H9 (cell line): ENCODE measurements around the gene PLPP2. TPM values are rescaled to one million over a fixed set of nuclear protein-coding genes. Genes with fewer than 3 reads are reported as not detected.

ENCODE experiments used
- DNase-seq: peaks from one replicate; pipeline ENCODE4 v3.0.0-alpha.2; 2017
- H2AFZ ChIP-seq: one replicate; pipeline ENCODE4 v1.6.1; 2013; ENCODE audit warnings: mild to moderate bottlenecking, low read length, control low read depth, moderate library complexity
- H2AK5ac ChIP-seq: 2 replicates; pipeline ENCODE4 v1.6.1; 2013; ENCODE audit warnings: low read length, control low read depth, mixed read lengths; ENCODE audit not compliant: insufficient read length
- H2BK120ac ChIP-seq: one replicate; pipeline ENCODE4 v1.6.1; 2013; ENCODE audit warnings: low read depth, mild to moderate bottlenecking, low read length, control low read depth, inconsistent platforms; ENCODE audit not compliant: poor library complexity, severe bottlenecking
- H2BK12ac ChIP-seq: 2 replicates; pipeline ENCODE4 v1.6.1; 2013; ENCODE audit warnings: low read length, control low read depth, mixed read lengths, low read depth; ENCODE audit not compliant: insufficient read length
- H2BK15ac ChIP-seq: 2 replicates; pipeline ENCODE4 v1.6.1; 2013; ENCODE audit warnings: low read depth, low read length, control low read depth
- H2BK20ac ChIP-seq: one replicate; pipeline ENCODE4 v1.6.1; 2013; ENCODE audit warnings: low read depth, mild to moderate bottlenecking, low read length, control low read depth, inconsistent platforms; ENCODE audit not compliant: poor library complexity, severe bottlenecking
- H2BK5ac ChIP-seq: 2 replicates; pipeline ENCODE4 v1.6.1; 2013; ENCODE audit warnings: low read length, control low read depth, mixed read lengths; ENCODE audit not compliant: insufficient read length
- H3K14ac ChIP-seq: 2 replicates; pipeline ENCODE4 v1.6.1; 2013; ENCODE audit warnings: low read length, control low read depth; ENCODE audit not compliant: insufficient read depth
- H3K18ac ChIP-seq: 2 replicates; pipeline ENCODE4 v1.6.1; 2013; ENCODE audit warnings: low read depth, mild to moderate bottlenecking, mixed read lengths, low read length, control low read depth; ENCODE audit not compliant: insufficient read length
- H3K23ac ChIP-seq: 2 replicates; pipeline ENCODE4 v1.6.1; 2013; ENCODE audit warnings: low read length, control low read depth, mixed read lengths, low read depth; ENCODE audit not compliant: insufficient read length
- H3K23me2 ChIP-seq: 2 replicates; pipeline ENCODE4 v1.6.1; 2013; ENCODE audit warnings: low read depth, mild to moderate bottlenecking, mixed read lengths, low read length, control low read depth; ENCODE audit not compliant: insufficient read length, poor library complexity, severe bottlenecking
- H3K27ac ChIP-seq: 2 replicates; pipeline ENCODE4 v1.5.1; 2013; ENCODE audit warnings: low read length, control low read depth, mixed read lengths, low read depth; ENCODE audit not compliant: insufficient read length
- H3K27me3 ChIP-seq: 2 replicates; pipeline ENCODE4 v1.6.1; 2013; ENCODE audit warnings: low read length, control low read depth, inconsistent platforms; ENCODE audit not compliant: insufficient read depth
- H3K4ac ChIP-seq: 2 replicates; pipeline ENCODE4 v1.6.1; 2013; ENCODE audit warnings: low read depth, mild to moderate bottlenecking, control low read depth, inconsistent platforms, low read length, moderate library complexity
- H3K4me1 ChIP-seq: 2 replicates; pipeline ENCODE4 v1.6.1; 2013; ENCODE audit warnings: low read length, control low read depth, inconsistent platforms; ENCODE audit not compliant: insufficient read depth
- H3K4me2 ChIP-seq: 2 replicates; pipeline ENCODE4 v1.6.1; 2013; ENCODE audit warnings: low read length, control low read depth, mixed read lengths; ENCODE audit not compliant: insufficient read length, insufficient read depth
- H3K56ac ChIP-seq: 2 replicates; pipeline ENCODE4 v1.6.1; 2013; ENCODE audit warnings: low read depth, mild to moderate bottlenecking, mixed read lengths, low read length, control low read depth; ENCODE audit not compliant: insufficient read length
- H3K79me1 ChIP-seq: 2 replicates; pipeline ENCODE4 v1.6.1; 2013; ENCODE audit warnings: low read depth, mild to moderate bottlenecking, moderate library complexity, low read length, control low read depth, inconsistent platforms; ENCODE audit not compliant: insufficient read depth, poor library complexity, severe bottlenecking
- H3K79me2 ChIP-seq: 2 replicates; pipeline ENCODE4 v1.6.1; 2013; ENCODE audit warnings: low read length, control low read depth, inconsistent platforms; ENCODE audit not compliant: insufficient read depth
- H3K9ac ChIP-seq: 2 replicates; pipeline ENCODE4 v1.6.1; 2013; ENCODE audit warnings: low read length, control low read depth, mixed read lengths; ENCODE audit not compliant: insufficient read length; ENCODE audit errors: extremely low read depth
- H3K9me3 ChIP-seq: one replicate; pipeline ENCODE4 v1.6.1; 2013; ENCODE audit warnings: low read depth, low read length, inconsistent platforms; ENCODE audit not compliant: control insufficient read depth
- H3T11ph ChIP-seq: one replicate; pipeline ENCODE4 v1.6.1; 2013; ENCODE audit warnings: mild to moderate bottlenecking, low read length, control low read depth, inconsistent platforms
- H4K20me1 ChIP-seq: one replicate; pipeline ENCODE4 v1.6.1; 2013; ENCODE audit not compliant: control insufficient read depth, insufficient read length, insufficient read depth
- H4K5ac ChIP-seq: 2 replicates; pipeline ENCODE4 v1.6.1; 2013; ENCODE audit warnings: low read depth, mild to moderate bottlenecking, mixed read lengths, low read length, control low read depth; ENCODE audit not compliant: insufficient read length
- H4K8ac ChIP-seq: replicated peaks from 2 replicates; pipeline ENCODE4 v1.6.1; 2013; ENCODE audit warnings: low read length, control low read depth, mixed read lengths, low read depth; ENCODE audit not compliant: insufficient read length
- H4K91ac ChIP-seq: 2 replicates; pipeline ENCODE4 v1.6.1; 2013; ENCODE audit warnings: low read depth, mild to moderate bottlenecking, moderate library complexity, mixed read lengths, low read length, control low read depth; ENCODE audit not compliant: insufficient read length
- H3K27ac Mint-ChIP-seq, 3 experiments: 2 replicates in 2 of 3; 3 replicates in 1 of 3; pipeline ENCODE4 v1.8.0; 2020 to 2021; ENCODE audit warnings: mixed read lengths in 3 of 3, mild to moderate bottlenecking in 1 of 3, moderate library complexity in 1 of 3
- H3K27me3 Mint-ChIP-seq: 2 replicates; pipeline ENCODE4 v1.8.0; 2021; ENCODE audit warnings: low read depth, mild to moderate bottlenecking, moderate library complexity, mixed read lengths
- H3K36me3 Mint-ChIP-seq, 3 experiments: 2 replicates in 2 of 3; 3 replicates in 1 of 3; pipeline ENCODE4 v1.8.0; 2020 to 2021; ENCODE audit warnings: low read depth in 3 of 3, mixed read lengths in 3 of 3; ENCODE audit not compliant: insufficient read depth in 1 of 3
- H3K4me1 Mint-ChIP-seq, 2 experiments: 2 replicates each; pipeline ENCODE4 v1.8.0; 2020; ENCODE audit warnings: mixed read lengths in 2 of 2
- H3K4me3 Mint-ChIP-seq, 2 experiments: 2 replicates in 1 of 2; 3 replicates in 1 of 2; pipeline ENCODE4 v1.8.0; 2020 to 2021; ENCODE audit warnings: mild to moderate bottlenecking in 2 of 2, mixed read lengths in 2 of 2, moderate library complexity in 1 of 2
- H3K9me3 Mint-ChIP-seq, 2 experiments: 2 replicates in 1 of 2; 3 replicates in 1 of 2; pipeline ENCODE4 v1.8.0; 2020; ENCODE audit warnings: mild to moderate bottlenecking in 2 of 2, mixed read lengths in 2 of 2, moderate library complexity in 1 of 2
- WGBS: extraction: QIAGEN DNeasy Blood & Tissue Kit; methylation state at CpG from one replicate; pipeline ENCODE4 v1.1.7; 2013; ENCODE audit warnings: missing lambda C conversion rate, low lambda C conversion rate, mixed read lengths; ENCODE audit not compliant: insufficient read length; ENCODE audit errors: extremely low coverage; 5-methylcytosine and 5-hydroxymethylcytosine counted together
- total RNA-seq: library from RNA; stranded (reverse); gene quantifications from 2 replicates; pipeline ENCODE4 v1.2.1, GENCODE V29; 2021
- TF ChIP-seq, protein P1 (sequence below): fragments of 200-600 bp; sonication (generic); conservative IDR thresholded peaks from 3 replicates; pipeline ENCODE4 v1.8.0; 2021; ENCODE audit warnings: antibody characterized with exemption, mild to moderate bottlenecking

PLPP2 gene
- total RNA-seq, 1 experiment from 2014 or later, result 143 TPM

GRCh38 chr19:328025-328505 lies 36.9 kb upstream of the PLPP2 start:
- Histone ChIP-seq H4K20me1 (no peaks in the 10 kb centered on the region), H2BK5ac (no peak overlapping the region), H3K18ac (no peak overlapping the region), H3K14ac (no peak overlapping the region), H3K4me1 (no peaks in the 10 kb centered on the region), H3K23me2 (no peaks in the 10 kb centered on the region), H3K4me2 (no peak overlapping the region), H3K27me3 (no peaks in the 10 kb centered on the region), H3K56ac (no peak overlapping the region), H3K4ac (no peak overlapping the region), H2BK20ac (no peak overlapping the region), H2BK15ac (no peak overlapping the region), H3K23ac (no peak overlapping the region), H3K79me1 (peaks cover 8% of the 10 kb centered on the region), H2BK120ac (no peak overlapping the region), H3K27ac (no peak overlapping the region), H3K9ac (no peak overlapping the region), H3T11ph (no peak overlapping the region), H3K79me2 (no peaks in the 10 kb centered on the region; the same call in 1 of the 2 replicates), H4K5ac (no peak overlapping the region), H2AFZ (no peak overlapping the region), H3K9me3 (no peaks in the 10 kb centered on the region), H4K91ac (no peak overlapping the region), H2AK5ac (no peak overlapping the region), H2BK12ac (no peak overlapping the region), H4K8ac (no peak overlapping the region)
- H3K9me3 Mint-ChIP-seq, result peaks cover 6 to 10% of the 10 kb centered on the region in 2 experiments; a peak in 4 of 5 replicates
- DNase-seq, result no peak
- WGBS, result no CpG with 5 or more reads among the region's 4 CpGs
- no peak overlapping the region for H3K4me3 Mint-ChIP-seq
- TF ChIP-seq, protein P1, sequence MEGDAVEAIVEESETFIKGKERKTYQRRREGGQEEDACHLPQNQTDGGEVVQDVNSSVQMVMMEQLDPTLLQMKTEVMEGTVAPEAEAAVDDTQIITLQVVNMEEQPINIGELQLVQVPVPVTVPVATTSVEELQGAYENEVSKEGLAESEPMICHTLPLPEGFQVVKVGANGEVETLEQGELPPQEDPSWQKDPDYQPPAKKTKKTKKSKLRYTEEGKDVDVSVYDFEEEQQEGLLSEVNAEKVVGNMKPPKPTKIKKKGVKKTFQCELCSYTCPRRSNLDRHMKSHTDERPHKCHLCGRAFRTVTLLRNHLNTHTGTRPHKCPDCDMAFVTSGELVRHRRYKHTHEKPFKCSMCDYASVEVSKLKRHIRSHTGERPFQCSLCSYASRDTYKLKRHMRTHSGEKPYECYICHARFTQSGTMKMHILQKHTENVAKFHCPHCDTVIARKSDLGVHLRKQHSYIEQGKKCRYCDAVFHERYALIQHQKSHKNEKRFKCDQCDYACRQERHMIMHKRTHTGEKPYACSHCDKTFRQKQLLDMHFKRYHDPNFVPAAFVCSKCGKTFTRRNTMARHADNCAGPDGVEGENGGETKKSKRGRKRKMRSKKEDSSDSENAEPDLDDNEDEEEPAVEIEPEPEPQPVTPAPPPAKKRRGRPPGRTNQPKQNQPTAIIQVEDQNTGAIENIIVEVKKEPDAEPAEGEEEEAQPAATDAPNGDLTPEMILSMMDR, result no peak
- H3K27ac Mint-ChIP-seq, result no peak overlapping the region
- peaks cover 49 to 62% (median 58%) of the 10 kb centered on the region in 3 experiments for H3K36me3 Mint-ChIP-seq
- H3K4me1 Mint-ChIP-seq, result no peaks in the 10 kb centered on the region
- no peaks in the 10 kb centered on the region for H3K27me3 Mint-ChIP-seq
